NCI-H1436 (cell line): ENCODE results near the gene NFKBIE.

Experiments
- DNase-seq: peaks from one replicate; lab custom pipeline; 2025; lab: John Stamatoyannopoulos, UW

Gene NFKBIE

GRCh38 chr6:44226368-44227147 is 38.8 kb downstream of the NFKBIE start:
- no peak for DNase-seq

- DNase-seq, result no peak
Measured at GRCh38 chr6:44225579-44226325, 39.6 kb downstream of the NFKBIE start.

- no peak for DNase-seq
Measured at GRCh38 chr6:44224965-44225305, 40.4 kb downstream of the NFKBIE start.

GRCh38 chr6:44224029-44224964 is 41.1 kb downstream of the NFKBIE start:
- DNase-seq, result no peak

GRCh38 chr6:44223319-44224028 is 41.9 kb downstream of the NFKBIE start, which contains the start of gene SLC29A1:
SLC29A1 (plus strand) TSS chr6:44223595; CDS start chr6:44227314, 3,719 bp downstream.
- DNase-seq, result peak; percentile 80

GRCh38 chr6:44222486-44223318 is 42.6 kb downstream of the NFKBIE start:
- DNase-seq, result no peak

GRCh38 chr6:44221961-44222335 is 43.4 kb downstream of the NFKBIE start:
- no peak for DNase-seq

GRCh38 chr6:44221291-44221960 is 43.9 kb downstream of the NFKBIE start:
- DNase-seq, result peak; percentile 64

- no peak for DNase-seq
Measured at GRCh38 chr6:44220913-44221290, 44.4 kb downstream of the NFKBIE start.

- DNase-seq, result no peak
Measured at GRCh38 chr6:44219815-44220784, 45.3 kb downstream of the NFKBIE start.

GRCh38 chr6:44219053-44219814 is 46.1 kb downstream of the NFKBIE start:
- DNase-seq, result peak; percentile 45

GRCh38 chr6:44217332-44218143 is 47.8 kb downstream of the NFKBIE start:
- no peak for DNase-seq

- DNase-seq, result no peak
Measured at GRCh38 chr6:44216677-44217331, 48.5 kb downstream of the NFKBIE start, which contains the start of gene MYMX. MYMX (plus strand) TSS chr6:44216926; CDS start chr6:44217472, 546 bp downstream.

- DNase-seq, result no peak
Measured at GRCh38 chr6:44214307-44214706, 51.0 kb downstream of the NFKBIE start.

- DNase-seq, result no peak
Measured at GRCh38 chr6:44211284-44211683, 54.1 kb downstream of the NFKBIE start.
